Measurements from ENCODE around the gene EHMT1. TPM values are rescaled to one million over a fixed set of nuclear protein-coding genes. Genes with fewer than 3 reads are reported as not detected.
"Not testable (repeated sequence)": the region's sequence is repeated elsewhere in the genome, so short reads cannot be mapped to it uniquely, and the experiment has no call there.

EHMT1 gene
- polyA plus RNA-seq, 6 donors from 2014 or later = 6.7 to 45.0 (median 31.5) TPM

GRCh38 chr9:137799630-137799983 lies 180.8 kb downstream of the EHMT1 start:
- Mint-ChIP-seq H3K27me3 (no peaks in the 10 kb centered on the region), H3K27ac (peak overlapping the region in 3 of 6 donors; percentile 10 to 61 (median 15)), H3K4me1 (peaks cover 12 to 21% (median 13%) of the 10 kb centered on the region in 3 donors), H3K9me3 (no peaks in the 10 kb centered on the region), H3K36me3 (peaks cover 34 to 64% of the 10 kb centered on the region in 2 donors), H3K4me3 (no peak overlapping the region)
- no peak for DNase-seq
- no peak for ATAC-seq (ENCODE audit: low read depth in 2 of 2)

- H3K4me3 Mint-ChIP-seq = no peak overlapping the region
Measured at GRCh38 chr9:137800196-137801022, 181.6 kb downstream of the EHMT1 start.

GRCh38 chr9:137801023-137801319 lies 182.2 kb downstream of the EHMT1 start:
- ATAC-seq (ENCODE audit: low read depth in 2 of 2) = peak in 1 of 2 donors; percentile 25
- Mint-ChIP-seq H3K4me3 (peak overlapping the region in 1 of 8 donors; percentile 36), H3K27ac (peak overlapping the region in 1 of 6 donors; percentile 72), H3K36me3 (peaks cover 23 to 51% of the 10 kb centered on the region in 2 donors), H3K9me3 (no peaks in the 10 kb centered on the region), H3K27me3 (no peaks in the 10 kb centered on the region), H3K4me1 (peaks cover 12 to 23% (median 17%) of the 10 kb centered on the region in 3 donors)
- DNase-seq = no peak

More at GRCh38 chr9:137800196-137801022, 181.6 kb downstream of the EHMT1 start:
- Mint-ChIP-seq H3K4me1 (peaks cover 12 to 23% (median 17%) of the 10 kb centered on the region in 3 donors), H3K27ac (peak overlapping the region in 2 of 6 donors; percentile 11 to 15), H3K27me3 (no peaks in the 10 kb centered on the region), H3K36me3 (peaks cover 28 to 57% of the 10 kb centered on the region in 2 donors), H3K9me3 (no peaks in the 10 kb centered on the region)
- ATAC-seq (ENCODE audit: low read depth in 2 of 2) (no peak), DNase-seq (no peak)

- Mint-ChIP-seq H3K36me3 (peaks cover 21 to 41% of the 10 kb centered on the region in 2 donors), H3K27me3 (no peaks in the 10 kb centered on the region), H3K9me3 (no peaks in the 10 kb centered on the region), H3K4me1 (peaks cover 12 to 27% (median 20%) of the 10 kb centered on the region in 3 donors), H3K27ac (peak overlapping the region in 2 of 6 donors; percentile 66 to 70), H3K4me3 (peak overlapping the region in 1 of 8 donors; percentile 42)
- ATAC-seq (ENCODE audit: low read depth in 2 of 2) = no peak
- DNase-seq = no peak
Measured at GRCh38 chr9:137802021-137802420, 183.2 kb downstream of the EHMT1 start.

GRCh38 chr9:137802521-137803243 lies 183.9 kb downstream of the EHMT1 start:
- Mint-ChIP-seq H3K36me3 (peaks cover 16 to 36% of the 10 kb centered on the region in 2 donors), H3K27ac (peak overlapping the region in 2 of 6 donors; percentile 66 to 75), H3K27me3 (no peaks in the 10 kb centered on the region), H3K4me3 (peak overlapping the region in 1 of 8 donors; percentile 60), H3K9me3 (no peaks in the 10 kb centered on the region), H3K4me1 (peaks cover 12 to 27% (median 20%) of the 10 kb centered on the region in 3 donors)
- DNase-seq = no peak
- ATAC-seq (ENCODE audit: low read depth in 2 of 2) = no peak

DNA sequence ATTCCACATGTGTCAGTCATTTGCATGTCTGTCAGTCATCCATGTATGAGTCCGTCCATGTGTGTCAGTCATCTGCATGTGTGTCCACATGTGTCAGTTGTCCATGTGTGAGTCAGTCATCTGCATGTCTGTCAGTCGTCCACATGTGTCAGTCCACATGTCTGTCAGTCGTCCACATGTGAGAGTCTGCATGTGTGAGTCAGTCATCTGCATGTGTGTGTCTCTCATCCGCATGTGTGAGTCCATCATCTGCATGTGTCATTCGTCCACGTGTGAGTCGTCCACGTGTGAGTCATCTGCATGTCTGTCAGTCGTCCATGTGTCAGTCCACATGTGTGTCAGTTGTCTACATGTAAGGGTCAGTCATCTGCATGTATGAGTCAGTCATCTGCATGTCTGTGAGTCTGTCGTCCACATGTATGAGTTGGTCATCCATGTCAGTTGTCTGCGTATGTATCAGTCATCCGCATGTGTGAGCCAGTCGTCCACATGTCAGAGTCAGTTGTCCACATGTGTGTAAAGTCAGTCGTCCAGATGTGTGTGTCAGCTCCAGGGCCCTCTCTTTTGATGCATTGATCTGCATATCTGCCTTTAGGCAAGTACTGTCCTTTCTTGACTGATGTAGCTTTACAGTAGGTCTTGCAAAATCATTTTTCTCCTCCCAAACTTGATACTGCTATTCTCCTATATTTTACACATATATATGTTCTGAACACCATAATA lies 186.3 kb downstream of the EHMT1 start:
- Mint-ChIP-seq H3K4me3 (no peak overlapping the region), H3K27ac (peak overlapping the region in 5 of 6 donors; percentile 52 to 89 (median 59))

DNA sequence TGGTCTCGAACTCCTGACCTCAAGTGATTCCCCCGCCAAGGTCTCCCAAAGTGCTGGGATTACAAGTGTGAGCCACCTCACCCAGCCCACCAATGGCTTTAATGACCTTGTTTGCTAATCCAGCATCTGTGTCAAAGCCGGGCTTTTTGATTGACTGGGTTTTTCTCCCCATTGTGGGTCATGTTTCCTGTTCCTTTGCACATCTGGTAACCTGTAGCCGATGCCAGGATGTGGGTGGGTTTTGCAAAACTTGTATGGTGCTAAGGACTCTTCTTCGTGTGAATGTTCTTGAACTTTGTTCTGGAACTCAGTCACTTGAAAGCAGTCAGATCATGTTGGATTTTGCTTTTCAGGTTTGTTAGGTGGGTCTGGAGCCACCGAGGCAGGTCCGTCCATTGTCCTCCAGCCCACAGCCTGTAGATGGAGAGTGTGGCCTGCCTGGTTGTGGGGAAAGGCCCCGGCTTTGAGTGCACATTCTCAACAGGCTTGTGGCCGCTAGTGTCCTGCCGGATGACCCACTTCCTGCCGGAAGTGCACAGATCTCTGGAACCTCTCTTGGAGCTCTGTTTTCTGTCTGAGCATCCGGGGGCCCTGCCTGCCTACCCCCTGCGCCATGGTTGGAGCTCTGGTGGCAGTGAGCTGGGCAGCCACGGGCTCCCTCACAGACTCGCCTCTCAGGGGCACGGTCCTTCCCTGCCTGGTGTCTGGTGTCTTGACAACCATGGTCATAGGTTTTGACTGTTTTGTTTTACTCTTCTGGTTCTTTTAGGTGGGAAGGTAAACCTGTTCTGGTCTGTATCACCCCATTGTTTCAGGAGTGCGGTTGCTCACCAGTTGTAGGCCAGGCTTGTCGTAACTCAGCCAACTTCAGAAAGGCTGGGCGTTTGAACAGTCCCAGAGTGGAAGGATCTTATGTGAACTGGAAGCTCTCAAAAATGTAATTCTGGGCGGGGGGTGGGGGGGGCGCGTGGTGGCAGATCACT lies 189.2 kb downstream of the EHMT1 start:
- H3K9me3 Mint-ChIP-seq = no peaks in the 10 kb centered on the region
- peaks cover under 1 to 11% of the 10 kb centered on the region in 2 donors for H3K36me3 Mint-ChIP-seq
- no peaks in the 10 kb centered on the region for H3K27me3 Mint-ChIP-seq
- no peak for ATAC-seq (ENCODE audit: low read depth in 2 of 2)
- peak overlapping the region in 1 of 8 donors; percentile 9 for H3K4me3 Mint-ChIP-seq
- H3K4me1 Mint-ChIP-seq = peaks cover 6 to 19% (median 13%) of the 10 kb centered on the region in 3 donors
- no peak for DNase-seq
- peak overlapping the region in 2 of 6 donors; percentile 19 to 73 for H3K27ac Mint-ChIP-seq

More for the DNA sequence above, 186.3 kb downstream of the EHMT1 start:
- Mint-ChIP-seq H3K4me1 (peaks cover 6 to 25% (median 16%) of the 10 kb centered on the region in 3 donors), H3K9me3 (no peaks in the 10 kb centered on the region), H3K27me3 (no peaks in the 10 kb centered on the region), H3K36me3 (peaks cover 11 to 13% of the 10 kb centered on the region in 2 donors)
- DNase-seq (no peak), ATAC-seq (ENCODE audit: low read depth in 2 of 2) (no peak)

DNA sequence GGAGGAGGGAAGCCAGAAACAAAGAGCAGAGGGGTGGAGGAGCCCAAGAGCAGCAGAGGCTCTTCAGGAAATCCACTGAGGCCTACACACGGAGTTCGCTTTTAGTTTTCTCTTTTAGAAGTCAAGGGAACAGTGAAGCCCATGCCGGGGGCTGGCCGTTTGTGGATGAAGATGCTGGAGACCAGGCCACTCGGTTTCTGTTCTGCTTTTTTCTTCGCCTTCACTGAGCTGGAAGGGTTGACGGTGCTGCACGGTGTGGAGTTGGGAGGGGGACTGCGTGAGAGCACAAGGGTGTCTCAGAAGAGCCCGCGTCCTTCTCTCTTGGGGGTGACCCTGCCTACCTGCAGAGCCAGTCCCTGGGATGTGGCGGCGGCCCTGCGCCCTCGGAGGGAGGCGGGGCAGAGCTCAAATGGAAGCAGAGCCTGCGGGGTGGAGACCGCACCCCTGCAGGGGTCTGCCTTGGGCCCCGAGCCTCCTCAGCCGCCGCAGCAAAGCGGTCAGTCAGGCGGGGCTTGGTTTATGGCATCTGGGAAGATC lies 190.3 kb downstream of the EHMT1 start:
- H3K27me3 Mint-ChIP-seq = no peaks in the 10 kb centered on the region
- H3K27ac Mint-ChIP-seq = peak overlapping the region in 5 of 6 donors; percentile 18 to 88 (median 56)
- ATAC-seq (ENCODE audit: low read depth in 2 of 2) (peak; percentile 90 to 96), DNase-seq (peak; percentile 34)
- H3K9me3 Mint-ChIP-seq = no peaks in the 10 kb centered on the region
- H3K4me3 Mint-ChIP-seq = no peak overlapping the region
- peaks cover 0 to 6% of the 10 kb centered on the region in 2 donors for H3K36me3 Mint-ChIP-seq
- peaks cover 6 to 15% (median 13%) of the 10 kb centered on the region in 3 donors for H3K4me1 Mint-ChIP-seq

GRCh38 chr9:137809726-137810450 lies 191.1 kb downstream of the EHMT1 start:
- not testable (repeated sequence) for H3K4me3 Mint-ChIP-seq; H3K9me3 Mint-ChIP-seq; H3K27ac Mint-ChIP-seq; H3K27me3 Mint-ChIP-seq; ATAC-seq (ENCODE audit: low read depth in 2 of 2); DNase-seq; H3K36me3 Mint-ChIP-seq
- peaks cover 6 to 16% (median 8%) of the 10 kb centered on the region in 3 donors for H3K4me1 Mint-ChIP-seq

- peaks cover 2 to 12% of the 10 kb centered on the region in 2 donors for H3K36me3 Mint-ChIP-seq
- no peak overlapping the region for H3K4me3 Mint-ChIP-seq
- no peak for DNase-seq
- H3K27me3 Mint-ChIP-seq = no peaks in the 10 kb centered on the region
- peaks cover 6 to 13% (median 6%) of the 10 kb centered on the region in 3 donors for H3K4me1 Mint-ChIP-seq
- no peak for ATAC-seq (ENCODE audit: low read depth in 2 of 2)
- H3K27ac Mint-ChIP-seq = no peak overlapping the region
- H3K9me3 Mint-ChIP-seq = peaks cover 0 to 2% (median 0%) of the 10 kb centered on the region in 7 donors
Measured at GRCh38 chr9:137811283-137811870, 192.6 kb downstream of the EHMT1 start.

DNA sequence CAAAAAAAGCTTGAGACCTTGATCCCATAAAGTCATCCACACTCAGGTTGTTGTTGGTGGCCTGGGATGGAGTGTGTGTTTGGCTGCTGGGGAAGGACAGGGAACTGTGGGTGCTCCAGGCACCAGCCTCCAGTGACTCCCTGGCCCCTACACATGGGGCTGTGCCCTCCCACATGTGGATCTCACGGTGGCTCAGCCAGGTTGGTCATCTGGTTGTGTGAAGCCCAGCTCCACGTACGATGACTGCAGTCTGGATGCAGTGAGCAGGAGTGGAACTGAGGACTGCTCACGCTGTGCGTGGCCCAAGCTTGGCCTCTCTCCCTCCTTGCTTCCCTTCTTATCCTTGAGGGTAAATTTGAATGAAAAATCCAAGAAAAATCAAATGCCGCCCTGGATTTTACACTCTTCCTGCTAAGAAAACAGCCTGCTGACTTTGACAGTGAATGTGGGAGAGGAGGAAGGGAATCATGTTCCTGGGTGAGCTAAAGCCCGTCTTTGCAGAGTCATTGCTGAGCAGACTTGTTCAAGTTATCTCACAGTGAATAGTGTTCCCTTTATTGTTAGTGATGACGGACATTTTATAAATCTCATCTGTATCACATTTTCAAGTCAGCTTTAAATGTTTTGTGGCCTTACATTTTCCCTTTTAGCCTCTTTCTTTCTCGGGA lies 193.7 kb downstream of the EHMT1 start:
- ATAC-seq (ENCODE audit: low read depth in 2 of 2) (no peak), DNase-seq (no peak)
- Mint-ChIP-seq H3K4me3 (no peak overlapping the region), H3K9me3 (peaks cover 0 to 2% (median 0%) of the 10 kb centered on the region in 7 donors), H3K36me3 (peaks cover 5 to 15% of the 10 kb centered on the region in 2 donors), H3K27ac (peak overlapping the region in 1 of 6 donors; percentile 44), H3K27me3 (no peaks in the 10 kb centered on the region), H3K4me1 (peaks cover 4 to 13% (median 6%) of the 10 kb centered on the region in 3 donors)

Measured in naive B cell (primary cell).